Retina (tissue), 1 donor: ENCODE results near the gene PRDX5.
"Not testable (repeated sequence)": the region's sequence is repeated elsewhere in the genome, so short reads cannot be mapped to it uniquely, and the experiment has no call there.

Experiments used
- DNase-seq: peaks from one replicate; pipeline ENCODE4 v3.0.0-alpha.2; 2016

The PRDX5 gene

GRCh38 chr11:64306563-64306875 lies 11.4 kb upstream of the PRDX5 start:
- no peak for DNase-seq

- no peak for DNase-seq
These were observed 10.9 kb upstream of the PRDX5 start for GRCh38 chr11:64306876-64307622.

- DNase-seq = not testable (repeated sequence)
These were observed 10.1 kb upstream of the PRDX5 start for GRCh38 chr11:64307795-64308194.

- DNase-seq = no peak
These were observed 5.0 kb upstream of the PRDX5 start for GRCh38 chr11:64312947-64313346.

GRCh38 chr11:64313491-64314145 lies 4.3 kb upstream of the PRDX5 start:
- no peak for DNase-seq

- no peak for DNase-seq
These were observed 3.6 kb upstream of the PRDX5 start for GRCh38 chr11:64314146-64314804.

GRCh38 chr11:64314805-64315561 lies 2.9 kb upstream of the PRDX5 start:
- DNase-seq = no peak

GRCh38 chr11:64315667-64316526 lies 2.0 kb upstream of the PRDX5 start:
- not testable (repeated sequence) for DNase-seq

GRCh38 chr11:64316672-64317324 lies 1.1 kb upstream of the PRDX5 start:
- no peak for DNase-seq

- peak; percentile 96 for DNase-seq
These were observed 478 bp upstream of the PRDX5 start, which contains the start of gene TRMT112 for GRCh38 chr11:64317325-64317960. Gene TRMT112, minus strand, starts transcription at chr11:64317559. Its CDS starts 33 bp downstream, at chr11:64317526.

GRCh38 chr11:64318766-64319761 lies 1.1 kb downstream of the PRDX5 start:
- DNase-seq = no peak

GRCh38 chr11:64320556-64320955 lies 2.6 kb downstream of the PRDX5 start:
- no peak for DNase-seq

GRCh38 chr11:64321026-64321425 lies 3.1 kb downstream of the PRDX5 start:
- no peak for DNase-seq

GRCh38 chr11:64321533-64321932 lies 3.6 kb downstream of the PRDX5 start:
- DNase-seq = no peak

- no peak for DNase-seq
These were observed 5.0 kb downstream of the PRDX5 start for GRCh38 chr11:64322925-64323260.

- no peak for DNase-seq
These were observed 5.5 kb downstream of the PRDX5 start for GRCh38 chr11:64323373-64323772.

- DNase-seq = not testable (repeated sequence)
These were observed 6.1 kb downstream of the PRDX5 start for GRCh38 chr11:64323984-64324383.

GRCh38 chr11:64324692-64325469 lies 7.0 kb downstream of the PRDX5 start:
- no peak for DNase-seq

GRCh38 chr11:64327375-64327774 lies 9.5 kb downstream of the PRDX5 start:
- DNase-seq = no peak
